ENCODE data around the gene MCTP2.
"Not testable (repeated sequence)": the region's sequence is repeated elsewhere in the genome, so short reads cannot be mapped to it uniquely, and the experiment has no call there.

Gene MCTP2

DNA sequence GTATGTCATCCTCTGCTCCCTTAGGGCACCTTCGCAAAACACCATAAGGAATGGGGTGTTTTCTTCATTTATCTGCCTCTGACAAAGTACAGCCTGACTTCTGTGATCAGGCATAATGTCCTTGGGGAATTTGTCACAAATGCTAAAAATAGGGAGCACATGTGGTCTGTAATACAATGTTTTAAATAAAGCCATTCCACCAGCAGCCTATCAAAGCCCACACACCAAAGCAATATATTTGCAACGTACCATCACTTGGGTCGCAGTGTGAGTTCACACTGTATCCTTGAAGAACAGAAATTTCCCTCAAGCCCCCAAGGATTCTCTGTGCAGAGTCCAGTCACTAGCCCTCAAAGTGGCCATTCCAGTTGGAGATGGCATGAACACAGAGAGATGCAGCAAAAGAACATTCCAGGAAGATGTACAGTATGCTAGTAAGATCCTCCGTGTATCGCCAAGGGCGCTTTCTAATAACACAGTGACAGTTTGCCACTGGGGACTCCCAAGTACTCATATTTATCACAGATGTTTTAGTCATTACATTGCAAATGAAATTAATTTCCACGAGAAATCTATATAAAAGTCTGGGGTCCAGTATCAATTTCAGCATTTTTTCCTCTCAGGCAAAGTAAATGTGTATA is 246.7 kb downstream of the MCTP2 start:
- no peak for DNase-seq

GRCh38 chr15:94478763-94479162 is 247.4 kb downstream of the MCTP2 start:
- DNase-seq: no peak

DNA sequence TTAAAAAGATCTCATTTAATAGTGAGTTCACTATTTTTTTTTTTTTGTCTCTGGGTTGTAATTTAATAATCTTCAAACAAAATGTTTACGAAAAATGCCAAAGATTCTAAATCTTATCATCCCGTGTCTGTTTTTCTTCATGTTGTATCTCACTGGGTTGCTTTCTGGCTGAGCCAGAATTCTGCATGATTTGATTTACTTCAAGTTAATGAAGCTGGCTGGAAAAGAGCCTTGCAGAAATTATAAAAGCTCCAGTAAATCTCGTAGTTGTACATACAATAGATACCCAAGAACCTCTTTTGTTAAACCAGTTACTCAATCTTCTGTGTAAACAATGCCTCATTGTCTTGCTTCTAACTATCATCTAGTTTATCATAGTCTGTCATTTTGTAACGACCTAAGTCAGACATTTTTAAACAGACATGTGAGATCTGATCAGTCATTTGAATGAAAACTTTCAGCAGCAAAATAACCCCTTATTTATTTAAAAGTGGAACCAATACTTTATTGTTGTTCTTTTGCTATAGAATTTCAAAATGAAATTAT is 249.0 kb downstream of the MCTP2 start:
- no peak for DNase-seq

- no peak for DNase-seq
These were observed 253.9 kb downstream of the MCTP2 start for GRCh38 chr15:94485148-94485719.

DNA sequence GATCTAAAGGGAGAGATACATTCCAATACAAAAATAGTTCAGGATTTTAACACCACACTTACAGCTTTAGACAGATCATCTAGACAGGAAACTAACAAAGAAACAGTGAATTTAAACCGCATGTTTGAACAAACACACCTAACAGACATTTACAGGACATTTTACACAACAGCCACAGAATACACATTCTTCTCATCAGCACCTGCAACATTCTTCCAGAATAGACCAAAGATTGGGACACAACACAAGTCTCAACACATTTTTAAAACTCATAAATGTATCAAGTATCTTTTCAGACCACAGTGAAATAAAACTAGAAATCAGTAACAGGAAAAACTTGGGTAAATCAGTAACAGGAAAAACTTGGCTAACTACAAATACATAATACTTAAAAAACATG is 256.3 kb downstream of the MCTP2 start:
- no peak for DNase-seq

DNA sequence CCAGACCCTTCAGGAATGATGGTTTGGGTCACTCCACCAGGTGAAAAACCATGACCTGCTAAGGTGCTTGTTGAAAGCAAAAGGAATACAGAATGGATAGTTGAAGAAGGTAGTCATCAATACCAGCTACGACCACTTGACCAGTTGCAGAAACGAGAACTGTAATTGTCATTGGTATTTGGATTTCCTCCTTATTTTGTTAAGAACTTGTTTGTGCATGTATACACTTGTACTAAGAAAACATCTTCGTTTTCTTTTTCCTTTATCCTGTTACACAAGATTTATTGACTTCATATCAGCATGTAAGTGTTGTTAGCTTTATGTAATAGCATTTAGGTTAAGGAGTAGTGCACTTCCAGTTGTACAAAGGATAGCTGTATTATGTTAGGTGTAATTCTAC is 261.8 kb downstream of the MCTP2 start:
- no peak for DNase-seq

DNA sequence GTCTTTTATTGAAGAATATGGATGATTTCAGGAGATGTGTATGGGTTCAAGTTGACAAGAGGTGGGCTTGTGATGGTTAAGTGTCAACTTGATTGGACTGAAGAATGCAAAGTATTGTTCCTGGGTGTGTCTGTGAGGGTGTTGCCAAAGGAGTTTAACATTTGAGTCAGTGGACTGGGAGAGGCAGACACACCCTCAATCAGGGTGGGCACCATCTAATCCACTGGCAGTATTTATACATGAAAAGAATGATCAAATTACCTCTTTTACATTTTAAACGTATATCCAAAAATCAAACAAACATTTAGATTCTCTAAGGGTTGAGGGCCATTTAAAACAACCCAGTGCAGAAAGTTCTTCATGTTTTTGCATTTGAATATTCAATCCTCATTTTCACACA is 262.2 kb downstream of the MCTP2 start:
- not testable (repeated sequence) for DNase-seq

- no peak for DNase-seq
These were observed 263.4 kb downstream of the MCTP2 start for GRCh38 chr15:94494732-94495131.

DNA sequence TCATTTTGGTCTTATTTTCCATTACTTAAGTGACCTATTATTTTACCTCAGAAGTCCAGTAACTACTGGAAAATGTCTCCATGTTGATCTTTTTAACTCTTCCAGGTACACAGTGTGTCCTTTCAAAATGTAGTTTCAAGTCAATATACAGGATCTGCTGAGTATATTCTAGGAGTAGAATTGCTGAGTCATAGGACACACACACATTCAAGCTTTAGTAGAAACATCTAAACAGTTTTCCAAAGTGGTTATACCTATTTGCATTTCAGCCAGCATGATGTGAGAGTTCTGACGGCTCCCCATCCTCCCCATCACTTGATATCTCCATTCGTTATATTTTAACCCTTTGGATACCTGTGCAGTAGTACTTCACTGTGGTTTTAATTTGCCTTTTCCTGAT is 271.9 kb downstream of the MCTP2 start:
- DNase-seq: no peak

DNA sequence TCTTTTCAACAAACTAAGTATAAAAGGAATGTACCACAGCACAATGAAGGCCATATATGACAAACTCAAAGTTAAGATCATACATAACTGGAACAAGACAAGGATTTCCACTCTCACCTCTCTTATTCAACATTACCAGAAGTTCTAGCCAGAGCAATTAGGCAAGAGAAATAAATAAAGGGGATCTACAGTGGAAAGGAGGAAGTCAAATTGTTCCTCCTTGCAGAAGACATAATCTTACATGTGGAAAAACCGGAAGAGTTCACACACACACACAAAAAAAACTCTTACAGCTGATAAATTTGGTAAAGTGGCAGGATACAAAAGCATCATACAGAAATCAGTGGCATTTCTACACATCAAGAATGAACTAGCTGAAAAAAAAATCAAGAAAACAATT is 277.9 kb downstream of the MCTP2 start:
- no peak for DNase-seq

DNA sequence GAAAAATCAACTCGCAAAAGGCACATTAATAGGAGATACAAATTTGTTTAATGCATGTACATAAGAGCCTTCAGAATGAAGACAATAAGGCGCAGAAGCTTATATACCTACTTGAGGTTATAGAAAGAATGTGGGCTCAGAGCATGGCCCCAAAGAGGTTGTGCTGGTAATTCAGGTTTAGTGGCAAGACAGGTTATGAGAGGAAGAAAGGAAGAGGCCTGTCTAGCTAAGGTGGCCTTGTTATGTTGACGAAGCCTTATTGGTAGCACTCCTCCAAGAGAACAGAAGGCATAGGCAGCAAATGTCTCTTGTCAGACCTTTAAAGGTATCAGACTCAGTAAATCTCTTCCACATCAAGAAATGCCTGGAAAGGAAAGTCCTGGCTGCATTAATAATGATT is 290.8 kb downstream of the MCTP2 start:
- DNase-seq: no peak

- DNase-seq: no peak
These were observed 292.5 kb downstream of the MCTP2 start for GRCh38 chr15:94523873-94524272.

- no peak for DNase-seq
These were observed 293.2 kb downstream of the MCTP2 start for GRCh38 chr15:94524565-94524964.

DNA sequence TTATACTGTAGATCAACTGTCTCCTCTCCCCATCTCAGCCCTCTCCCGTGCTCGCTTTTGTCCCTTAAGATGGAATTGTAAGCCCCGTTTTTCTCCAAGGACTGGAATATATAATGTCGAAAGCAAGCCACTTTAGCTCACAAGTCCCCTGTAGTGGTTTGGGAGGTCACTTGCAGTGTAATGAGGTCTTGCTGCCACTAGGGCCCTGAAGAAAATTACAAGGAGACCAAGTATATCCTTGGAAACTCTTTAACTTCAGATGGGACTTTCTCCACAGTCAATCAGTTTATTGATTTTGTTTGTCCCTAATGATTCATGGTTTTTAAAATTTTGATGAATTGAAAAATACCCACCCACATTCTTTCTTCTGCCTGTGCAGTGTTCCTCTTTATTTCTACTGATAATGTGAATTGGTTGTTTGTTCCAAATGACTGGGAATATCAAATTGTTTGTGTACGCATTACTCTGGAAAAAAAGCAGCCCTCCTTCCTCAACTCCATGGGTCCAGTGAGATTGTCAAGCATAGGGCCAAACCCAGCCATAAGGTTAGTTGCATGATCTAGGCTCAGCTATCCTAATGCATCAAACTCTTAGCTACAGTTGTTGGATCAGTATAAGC is 294.8 kb downstream of the MCTP2 start:
- no peak for DNase-seq

GRCh38 chr15:94532226-94532625 is 300.9 kb downstream of the MCTP2 start:
- DNase-seq: no peak

All from DMS 273 treated with DMSO at 0.1 percent for 48 hours (cell line).